IMR-90 (cell line): ENCODE results near the gene ME3. TPM values are rescaled to one million over a fixed set of nuclear protein-coding genes. Genes with fewer than 3 reads are reported as not detected.

Experiments used
- ATAC-seq: fragments of 200-7000 bp; cut with Tn5 transposase; 2 replicates; pipeline ENCODE4 v1.9.1; 2020; ENCODE audit warnings: low read depth, mild to moderate bottlenecking, moderate library complexity
- BruUV-seq: library from RNA; stranded (reverse); fragments of 400-500 nt; replicated peaks from 2 replicates; lab custom pipeline; 2021; lab: Mats Ljungman, UMichigan
- CTCF ChIA-PET: fragments of 300-600 bp; formaldehyde crosslinking; extraction: SDS; loops from one replicate; lab custom pipeline; 2021; ENCODE audit warnings: antibody characterized with exemption; lab: Yijun Ruan, JAX
- POLR2A ChIA-PET: fragments of 300-600 bp; sonication (Branson Sonifier 250); formaldehyde crosslinking; loops from one replicate; lab custom pipeline; 2022; ENCODE audit warnings: antibody characterized with exemption; ENCODE audit not compliant: unreplicated experiment; lab: Charles Lee
- DNase-seq: peaks from one replicate; pipeline ENCODE4 v3.0.0; 2013
- H2AFZ ChIP-seq: replicated peaks from 2 replicates; pipeline ENCODE3; 2013; ENCODE audit warnings: low read length, mild to moderate bottlenecking; ENCODE audit not compliant: poor library complexity
- H2AK5ac ChIP-seq: 2 replicates; pipeline ENCODE4 v1.6.1; 2013; ENCODE audit warnings: low read depth, low read length, inconsistent platforms
- H2AK9ac ChIP-seq: replicated peaks from 2 replicates; pipeline ENCODE3; 2013; ENCODE audit warnings: mild to moderate bottlenecking, low read depth, low read length, moderate library complexity; ENCODE audit not compliant: poor library complexity
- H2BK120ac ChIP-seq: 2 replicates; pipeline ENCODE4 v1.6.1; 2013; ENCODE audit warnings: low read depth, low read length, inconsistent platforms
- H2BK15ac ChIP-seq: 3 replicates; pipeline ENCODE4 v1.6.1; 2013; ENCODE audit warnings: low read depth, low read length, inconsistent platforms
- H2BK20ac ChIP-seq: 2 replicates; pipeline ENCODE4 v1.6.1; 2013; ENCODE audit warnings: low read depth, mild to moderate bottlenecking, inconsistent platforms, low read length, moderate library complexity
- H2BK5ac ChIP-seq: 2 replicates; pipeline ENCODE4 v1.6.1; 2013; ENCODE audit warnings: mild to moderate bottlenecking, low read depth, low read length, inconsistent platforms; ENCODE audit not compliant: poor library complexity, severe bottlenecking
- H3K14ac ChIP-seq: replicated peaks from 2 replicates; pipeline ENCODE4 v1.6.1; 2013; ENCODE audit warnings: low read depth, low read length, inconsistent platforms
- H3K18ac ChIP-seq: 2 replicates; pipeline ENCODE4 v1.6.1; 2013; ENCODE audit warnings: low read depth, low read length, control low read depth
- H3K23ac ChIP-seq: 2 replicates; pipeline ENCODE4 v1.6.1; 2013; ENCODE audit warnings: low read depth, low read length, inconsistent platforms
- H3K27ac ChIP-seq: 2 replicates; pipeline ENCODE4 v1.5.1; 2013; ENCODE audit warnings: mild to moderate bottlenecking, control low read depth, low read length; ENCODE audit not compliant: insufficient read depth
- H3K27me3 ChIP-seq: 2 replicates; pipeline ENCODE4 v1.6.1; 2013; ENCODE audit warnings: low read length; ENCODE audit not compliant: control insufficient read depth, insufficient read depth
- H3K36me3 ChIP-seq: 2 replicates; pipeline ENCODE4 v1.6.1; 2013; ENCODE audit warnings: low read length, mixed read lengths; ENCODE audit not compliant: control insufficient read depth, insufficient read depth
- H3K4ac ChIP-seq: 2 replicates; pipeline ENCODE4 v1.6.1; 2013; ENCODE audit warnings: low read depth, low read length, inconsistent platforms
- H3K4me1 ChIP-seq: 2 replicates; pipeline ENCODE4 v1.6.1; 2013; ENCODE audit warnings: low read length, mixed read lengths; ENCODE audit not compliant: control insufficient read depth, insufficient read depth
- H3K4me2 ChIP-seq: 2 replicates; pipeline ENCODE4 v1.6.1; 2013; ENCODE audit warnings: low read depth, mild to moderate bottlenecking, control low read depth, low read length, moderate library complexity
- H3K4me3 ChIP-seq: 2 replicates; pipeline ENCODE4 v1.5.1; 2013; ENCODE audit warnings: low read depth, mild to moderate bottlenecking, control low read depth, low read length, moderate library complexity; ENCODE audit not compliant: insufficient read depth
- H3K56ac ChIP-seq: 2 replicates; pipeline ENCODE4 v1.6.1; 2013; ENCODE audit warnings: low read length, inconsistent platforms; ENCODE audit not compliant: insufficient read depth; ENCODE audit errors: extremely low read depth
- H3K79me1 ChIP-seq, 2 experiments: 2 replicates each; pipeline ENCODE4 v1.6.1; 2013; ENCODE audit warnings: low read length in 2 of 2, inconsistent platforms in 1 of 2, low read depth in 1 of 2
- H3K9ac ChIP-seq: 2 replicates; pipeline ENCODE4 v1.6.1; 2013; ENCODE audit warnings: low read depth, low read length, control low read depth
- H3K9me1 ChIP-seq: 2 replicates; pipeline ENCODE4 v1.6.1; 2013; ENCODE audit warnings: low read length, inconsistent platforms; ENCODE audit not compliant: insufficient read depth
- H3K9me3 ChIP-seq: 2 replicates; pipeline ENCODE4 v1.6.1; 2013; ENCODE audit warnings: low read length; ENCODE audit not compliant: control insufficient read depth, insufficient read depth
- H4K20me1 ChIP-seq: 2 replicates; pipeline ENCODE4 v1.6.1; 2013; ENCODE audit warnings: low read length, inconsistent platforms; ENCODE audit not compliant: insufficient read depth
- H4K5ac ChIP-seq: 2 replicates; pipeline ENCODE4 v1.6.1; 2013; ENCODE audit warnings: mild to moderate bottlenecking, low read depth, low read length, control low read depth
- H4K8ac ChIP-seq, 2 experiments: 2 replicates each; pipeline ENCODE4 v1.6.1; 2013; ENCODE audit warnings: low read depth in 2 of 2, low read length in 2 of 2, control low read depth in 1 of 2, inconsistent platforms in 1 of 2
- H4K91ac ChIP-seq: 2 replicates; pipeline ENCODE4 v1.6.1; 2013; ENCODE audit warnings: low read depth, low read length, inconsistent platforms; ENCODE audit not compliant: insufficient read depth
- BHLHE40 ChIP-seq: fragments of 150-350 bp; IDR thresholded peaks from 2 replicates; pipeline ENCODE4 v1.6.1; 2016; ENCODE audit warnings: mild to moderate bottlenecking, low read depth, low read length
- CEBPB ChIP-seq: IDR thresholded peaks from 2 replicates; pipeline ENCODE4 v1.6.1; 2012; ENCODE audit warnings: low read depth, low read length, improper control_type of control experiment
- CHD1 ChIP-seq: IDR thresholded peaks from 2 replicates; pipeline ENCODE4 v1.6.1; 2012; ENCODE audit warnings: low read depth, low read length, improper control_type of control experiment
- ELK1 ChIP-seq: fragments of 150-350 bp; IDR thresholded peaks from 2 replicates; pipeline ENCODE4 v1.6.1; 2016; ENCODE audit warnings: low read depth, mild to moderate bottlenecking, low read length, moderate library complexity, borderline replicate concordance
- FOS ChIP-seq: fragments of 150-350 bp; IDR thresholded peaks from 2 replicates; pipeline ENCODE4 v1.6.1; 2016; ENCODE audit warnings: low read depth, low read length
- MAFK ChIP-seq: IDR thresholded peaks from 2 replicates; pipeline ENCODE4 v1.6.1; 2012; ENCODE audit warnings: low read depth, low read length, improper control_type of control experiment
- MAZ ChIP-seq: IDR thresholded peaks from 2 replicates; pipeline ENCODE4 v1.6.1; 2012; ENCODE audit warnings: low read depth, mild to moderate bottlenecking, low read length, improper control_type of control experiment, moderate library complexity, borderline replicate concordance
- MXI1 ChIP-seq: IDR thresholded peaks from 2 replicates; pipeline ENCODE4 v1.6.1; 2012; ENCODE audit warnings: low read depth, mild to moderate bottlenecking, low read length, moderate library complexity, borderline replicate concordance
- NFE2L2 ChIP-seq: fragments of 150-350 bp; IDR thresholded peaks from 2 replicates; pipeline ENCODE4 v1.6.1; 2016; ENCODE audit warnings: low read depth, mild to moderate bottlenecking, low read length
- POLR2A ChIP-seq: IDR thresholded peaks from 2 replicates; pipeline ENCODE4 v1.6.1; 2012; ENCODE audit warnings: mild to moderate bottlenecking, low read depth, low read length
- RAD21 ChIP-seq: IDR thresholded peaks from 2 replicates; pipeline ENCODE4 v1.6.1; 2012; ENCODE audit warnings: low read length, improper control_type of control experiment
- RCOR1 ChIP-seq: IDR thresholded peaks from 2 replicates; pipeline ENCODE4 v1.6.1; 2012; ENCODE audit warnings: mild to moderate bottlenecking, low read length, improper control_type of control experiment; ENCODE audit not compliant: insufficient replicate concordance
- RFX5 ChIP-seq: IDR thresholded peaks from 2 replicates; pipeline ENCODE4 v1.8.0; 2012; ENCODE audit warnings: low read depth, mild to moderate bottlenecking, low read length, moderate library complexity
- SMC3 ChIP-seq: fragments of 150-350 bp; IDR thresholded peaks from 2 replicates; pipeline ENCODE4 v1.6.1; 2016; ENCODE audit warnings: low read depth, mild to moderate bottlenecking, antibody characterized with exemption, low read length, moderate library complexity
- WGBS, 2 experiments: methylation state at CpG; one replicate each; pipeline versions ENCODE4 v1.1.5 to v1.1.7; 2013; ENCODE audit warnings: missing lambda C conversion rate in 2 of 2; ENCODE audit not compliant: insufficient read length in 1 of 2; ENCODE audit errors: extremely low coverage in 2 of 2; 5-methylcytosine and 5-hydroxymethylcytosine counted together
- dilution Hi-C: fragments of 300-500 bp; cut with HindIII; formaldehyde crosslinking; loops from one replicate; pipeline ENCODE4 v1.14.3; 2018; ENCODE audit warnings: low sequenced_read_pairs; ENCODE audit not compliant: unreplicated experiment
- in situ Hi-C: fragments of 300-500 bp; cut with MboI; formaldehyde crosslinking; loops from 3 replicates; pipeline ENCODE4 v1.14.3; 2019; ENCODE audit warnings: low sequenced_read_pairs, inconsistent platforms, mixed read lengths
- intact Hi-C: fragments of 100-400 bp; cut with micrococcal nuclease; formaldehyde crosslinking; loops from 2 replicates; pipeline ENCODE4 v1.10.0; 2022
- polyA plus RNA-seq, 3 experiments: library from polyadenylated mRNA; depleted of rRNA; stranded (reverse); fragments of >200 nt; gene quantifications; 2 replicates each; pipeline ENCODE4 v1.2.3, GENCODE V29; 2012; ENCODE audit warnings: low replicate concordance in 1 of 3
- total RNA-seq: library from RNA; depleted of rRNA; stranded (reverse); fragments of >200 nt; gene quantifications from 2 replicates; pipeline ENCODE4 v1.2.3, GENCODE V29; 2012
- TF ChIP-seq, protein P1 (sequence below): fragments of 150-350 bp; IDR thresholded peaks from 2 replicates; pipeline ENCODE4 v1.6.1; 2017; ENCODE audit warnings: mild to moderate bottlenecking, antibody characterized with exemption, low read length, low read depth
- TF ChIP-seq, protein P2 (sequence below): conservative IDR thresholded peaks from 2 replicates; pipeline ENCODE4 v1.5.1; 2012; ENCODE audit warnings: mild to moderate bottlenecking, low read depth, low read length, improper control_type of control experiment

The ME3 gene
- total and polyA plus RNA-seq, 2 of the 4 experiments (the other 2 are of a cell fraction) = 7.8 to 9.0 TPM

GRCh38 chr11:86447763-86448480 lies 224.5 kb downstream of the ME3 start:
- H3K9me1 ChIP-seq = no peaks in the 10 kb centered on the region
- no peaks in the 10 kb centered on the region for H3K79me1 ChIP-seq
- no peak overlapping the region for H4K91ac ChIP-seq
- H3K4me1 ChIP-seq = no peaks in the 10 kb centered on the region
- H4K5ac ChIP-seq = no peak overlapping the region
- no peak for TF ChIP-seq MAZ
- TF ChIP-seq CHD1 = no peak
- TF ChIP-seq NFE2L2 = no peak
- TF ChIP-seq BHLHE40 = no peak
- no peak for TF ChIP-seq ELK1
- TF ChIP-seq RFX5 = no peak
- no peak for TF ChIP-seq FOS
- no peak for TF ChIP-seq SMC3
- no peak for TF ChIP-seq POLR2A
- TF ChIP-seq, protein P1, sequence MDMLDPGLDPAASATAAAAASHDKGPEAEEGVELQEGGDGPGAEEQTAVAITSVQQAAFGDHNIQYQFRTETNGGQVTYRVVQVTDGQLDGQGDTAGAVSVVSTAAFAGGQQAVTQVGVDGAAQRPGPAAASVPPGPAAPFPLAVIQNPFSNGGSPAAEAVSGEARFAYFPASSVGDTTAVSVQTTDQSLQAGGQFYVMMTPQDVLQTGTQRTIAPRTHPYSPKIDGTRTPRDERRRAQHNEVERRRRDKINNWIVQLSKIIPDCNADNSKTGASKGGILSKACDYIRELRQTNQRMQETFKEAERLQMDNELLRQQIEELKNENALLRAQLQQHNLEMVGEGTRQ = no peak
- TF ChIP-seq RCOR1 = no peak
- TF ChIP-seq MXI1 = no peak
- TF ChIP-seq MAFK = no peak
- TF ChIP-seq, protein P2, sequence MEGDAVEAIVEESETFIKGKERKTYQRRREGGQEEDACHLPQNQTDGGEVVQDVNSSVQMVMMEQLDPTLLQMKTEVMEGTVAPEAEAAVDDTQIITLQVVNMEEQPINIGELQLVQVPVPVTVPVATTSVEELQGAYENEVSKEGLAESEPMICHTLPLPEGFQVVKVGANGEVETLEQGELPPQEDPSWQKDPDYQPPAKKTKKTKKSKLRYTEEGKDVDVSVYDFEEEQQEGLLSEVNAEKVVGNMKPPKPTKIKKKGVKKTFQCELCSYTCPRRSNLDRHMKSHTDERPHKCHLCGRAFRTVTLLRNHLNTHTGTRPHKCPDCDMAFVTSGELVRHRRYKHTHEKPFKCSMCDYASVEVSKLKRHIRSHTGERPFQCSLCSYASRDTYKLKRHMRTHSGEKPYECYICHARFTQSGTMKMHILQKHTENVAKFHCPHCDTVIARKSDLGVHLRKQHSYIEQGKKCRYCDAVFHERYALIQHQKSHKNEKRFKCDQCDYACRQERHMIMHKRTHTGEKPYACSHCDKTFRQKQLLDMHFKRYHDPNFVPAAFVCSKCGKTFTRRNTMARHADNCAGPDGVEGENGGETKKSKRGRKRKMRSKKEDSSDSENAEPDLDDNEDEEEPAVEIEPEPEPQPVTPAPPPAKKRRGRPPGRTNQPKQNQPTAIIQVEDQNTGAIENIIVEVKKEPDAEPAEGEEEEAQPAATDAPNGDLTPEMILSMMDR = no peak
- TF ChIP-seq CEBPB = no peak
- TF ChIP-seq RAD21 = no peak
- no peak overlapping the region for H2AFZ ChIP-seq
- H3K14ac ChIP-seq = no peak overlapping the region
- H2BK20ac ChIP-seq = no peak overlapping the region
- no peak overlapping the region for H2AK9ac ChIP-seq
- H3K27me3 ChIP-seq = no peaks in the 10 kb centered on the region
- no peaks in the 10 kb centered on the region for H3K9me3 ChIP-seq
- H3K27ac ChIP-seq = no peak overlapping the region
- H2AK5ac ChIP-seq = no peak overlapping the region
- no peak overlapping the region for H3K23ac ChIP-seq
- dilution Hi-C loops (no loop called here), intact Hi-C loops (no loop called here), in situ Hi-C loops (loop anchor here (25.0 kb wide), 1 partner anchor 839 kb away; no protein-coding TSS in a partner anchor)
- H3K9ac ChIP-seq = no peak overlapping the region
- H3K4me3 ChIP-seq = no peak overlapping the region
- CTCF ChIA-PET = interaction anchor here (0.9 to 1.9 kb wide), 2 partner anchors 12 to 87 kb away, joined by 4 read pairs; no protein-coding TSS in a partner anchor
- no peak overlapping the region for H2BK15ac ChIP-seq
- H2BK5ac ChIP-seq = no peak overlapping the region
- no peak overlapping the region for H4K8ac ChIP-seq
- DNase-seq (no peak), ATAC-seq (no peak)
- no peak overlapping the region for H2BK120ac ChIP-seq
- no peak overlapping the region for H3K4me2 ChIP-seq
- H3K36me3 ChIP-seq = no peaks in the 10 kb centered on the region
- BruUV-seq = no TSS peak
- H3K56ac ChIP-seq = no peak overlapping the region
- no peaks in the 10 kb centered on the region for H4K20me1 ChIP-seq
- POLR2A ChIA-PET = no interaction called here
- no CpG with 5 or more reads among the region's 3 CpGs for WGBS, 2 experiments
- no peak overlapping the region for H3K4ac ChIP-seq
- no peak overlapping the region for H3K18ac ChIP-seq
